Medulla oblongata (tissue), 1 donor: ENCODE measurements around the gene TYR.
"Not testable (repeated sequence)": the region's sequence is repeated elsewhere in the genome, so short reads cannot be mapped to it uniquely, and the experiment has no call there.

Experiments used
- DNase-seq: peaks from one replicate; pipeline ENCODE4 v3.0.0-alpha.2; 2015; ENCODE audit errors: extremely low spot score

TYR gene

DNA sequence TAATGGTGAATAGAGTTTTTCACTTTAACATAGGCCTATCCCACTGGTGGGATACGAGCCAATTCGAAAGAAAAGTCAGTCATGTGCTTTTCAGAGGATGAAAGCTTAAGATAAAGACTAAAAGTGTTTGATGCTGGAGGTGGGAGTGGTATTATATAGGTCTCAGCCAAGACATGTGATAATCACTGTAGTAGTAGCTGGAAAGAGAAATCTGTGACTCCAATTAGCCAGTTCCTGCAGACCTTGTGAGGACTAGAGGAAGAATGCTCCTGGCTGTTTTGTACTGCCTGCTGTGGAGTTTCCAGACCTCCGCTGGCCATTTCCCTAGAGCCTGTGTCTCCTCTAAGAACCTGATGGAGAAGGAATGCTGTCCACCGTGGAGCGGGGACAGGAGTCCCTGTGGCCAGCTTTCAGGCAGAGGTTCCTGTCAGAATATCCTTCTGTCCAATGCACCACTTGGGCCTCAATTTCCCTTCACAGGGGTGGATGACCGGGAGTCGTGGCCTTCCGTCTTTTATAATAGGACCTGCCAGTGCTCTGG lies at the start of gene TYR:
Gene TYR (plus strand): TSS at position 185 of the 541 bp plus-strand sequence. CDS start 79 bp downstream, at position 264.
- DNase-seq = no peak

DNA sequence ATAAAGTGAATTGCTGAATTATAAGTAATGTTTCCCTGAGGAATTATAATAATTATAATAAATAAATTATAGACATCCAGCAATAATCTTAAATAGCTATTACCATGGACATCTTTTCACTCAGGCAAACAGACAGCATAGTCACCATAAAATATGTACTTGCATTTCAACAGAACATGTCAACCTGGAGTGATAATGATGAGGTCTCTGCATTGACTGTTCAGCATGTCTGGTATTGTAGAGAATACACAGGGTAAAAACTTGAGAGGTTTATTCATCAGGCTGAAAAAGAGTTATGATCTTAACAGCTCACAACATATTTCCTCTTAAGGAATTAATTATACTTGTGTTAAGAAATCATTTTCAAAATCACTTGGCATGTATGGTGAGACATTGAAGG lies 41.1 kb upstream of the TYR start:
- no peak for DNase-seq

DNA sequence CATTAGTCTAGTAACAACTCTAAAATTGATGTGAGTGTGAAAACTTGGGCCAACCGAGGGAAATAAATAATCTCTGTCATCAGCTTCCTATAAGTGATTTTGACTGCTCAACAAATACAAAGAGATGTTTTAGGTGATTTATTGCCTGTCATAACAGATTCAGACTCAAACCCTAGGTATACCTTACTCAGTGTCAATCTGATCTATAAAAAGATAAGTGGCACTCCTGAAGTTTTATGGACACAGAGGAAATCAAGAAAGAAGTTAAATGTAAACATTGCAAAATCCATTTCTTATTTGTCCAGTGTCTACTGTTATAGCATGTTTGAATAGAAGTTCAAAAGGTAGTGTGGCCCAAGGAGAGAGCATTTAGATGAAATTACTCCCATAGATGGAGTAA lies 30.4 kb upstream of the TYR start:
- no peak for DNase-seq

DNA sequence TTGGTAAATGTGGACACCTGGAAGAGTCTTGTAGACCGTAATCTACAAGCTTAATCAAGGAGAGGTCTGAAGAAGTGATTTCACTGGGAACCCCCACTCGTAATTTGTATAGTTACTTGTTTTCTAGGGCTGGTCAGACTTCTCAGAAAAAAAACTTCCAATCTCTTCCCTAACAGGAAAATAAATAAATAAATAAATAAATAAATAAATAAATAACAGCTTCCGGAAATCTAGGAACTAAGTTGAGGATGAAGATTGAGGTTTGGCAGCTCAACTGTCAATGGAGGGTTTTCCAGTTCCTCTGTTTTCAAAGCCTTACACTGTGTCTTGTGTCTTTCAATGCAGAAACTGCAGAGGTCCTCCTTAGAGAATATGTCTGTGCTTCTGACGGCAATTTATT lies 17.7 kb upstream of the TYR start:
- no peak for DNase-seq

DNA sequence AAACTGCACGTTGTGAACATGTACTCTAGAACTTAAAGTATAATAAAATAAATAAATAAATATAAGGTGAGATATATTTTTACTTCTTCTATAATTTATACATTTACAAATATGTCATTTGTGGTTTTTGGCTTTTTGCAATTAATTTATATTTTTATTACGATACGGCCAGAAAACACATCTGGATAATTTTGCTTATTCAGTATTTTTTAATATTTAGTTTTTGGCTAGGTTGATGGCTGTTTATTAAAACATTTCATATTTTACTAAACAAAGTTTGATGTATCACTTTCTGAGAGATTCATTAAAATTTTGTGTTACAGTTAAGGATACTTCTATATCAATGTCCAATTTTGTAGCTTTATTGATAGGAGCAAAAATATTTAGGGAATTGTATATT lies 15.7 kb upstream of the TYR start:
- DNase-seq = no peak

DNA sequence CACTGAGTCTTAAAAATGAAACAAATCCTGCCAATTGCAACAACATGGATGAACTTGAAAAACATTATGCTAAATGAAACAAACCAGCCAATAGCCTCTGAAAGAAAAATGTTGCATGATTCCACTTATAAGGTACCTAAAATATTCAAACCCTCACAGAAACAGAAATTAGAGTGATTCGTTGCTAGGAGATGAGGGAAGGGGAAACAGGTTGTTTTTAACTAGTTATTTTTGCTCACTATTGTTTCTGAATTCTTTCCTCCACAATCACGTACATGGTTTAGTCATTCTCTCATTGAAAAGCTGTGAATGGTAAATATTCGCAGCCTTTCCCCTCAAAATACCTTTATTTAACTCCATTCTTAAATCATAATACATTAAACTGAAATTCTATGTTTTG lies 14.0 kb upstream of the TYR start:
- no peak for DNase-seq

DNA sequence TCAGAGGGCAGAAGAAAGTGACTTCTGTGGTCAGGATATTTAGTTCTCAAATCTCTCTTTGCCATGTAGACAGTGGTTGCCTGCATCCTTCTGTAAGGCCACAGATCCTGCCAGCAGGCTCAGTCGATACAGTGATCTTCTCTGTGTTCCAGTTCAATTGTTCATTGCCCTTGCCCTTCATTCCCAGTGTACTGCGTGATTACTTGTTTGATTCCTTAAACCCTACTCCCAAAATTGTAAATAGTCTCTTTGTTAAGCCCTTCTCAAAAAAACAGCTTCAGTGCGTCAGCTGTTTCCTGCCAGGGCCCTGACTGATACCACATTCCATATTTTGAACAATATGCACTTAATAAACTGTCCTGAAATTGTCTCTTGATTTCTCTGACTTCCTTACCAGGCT lies 9.3 kb upstream of the TYR start:
- peak; percentile 17 for DNase-seq

DNA sequence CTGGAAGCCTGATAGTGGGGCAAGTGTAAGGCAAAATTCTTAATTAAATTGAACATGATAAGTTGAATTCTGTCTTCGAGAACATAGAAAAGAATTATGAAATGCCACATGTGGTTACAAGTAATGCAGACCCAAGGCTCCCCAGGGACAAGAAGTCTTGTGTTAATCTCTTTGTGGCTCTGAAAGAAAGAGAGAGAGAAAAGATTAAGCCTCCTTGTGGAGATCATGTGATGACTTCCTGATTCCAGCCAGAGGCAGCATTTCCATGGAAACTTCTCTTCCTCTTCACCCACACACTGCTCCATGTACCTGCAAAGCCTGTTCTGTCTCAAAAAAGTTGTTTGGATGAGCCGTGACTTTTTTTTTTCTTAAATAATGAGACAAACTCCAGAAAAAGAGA lies 1.9 kb upstream of the TYR start:
- no peak for DNase-seq

DNA sequence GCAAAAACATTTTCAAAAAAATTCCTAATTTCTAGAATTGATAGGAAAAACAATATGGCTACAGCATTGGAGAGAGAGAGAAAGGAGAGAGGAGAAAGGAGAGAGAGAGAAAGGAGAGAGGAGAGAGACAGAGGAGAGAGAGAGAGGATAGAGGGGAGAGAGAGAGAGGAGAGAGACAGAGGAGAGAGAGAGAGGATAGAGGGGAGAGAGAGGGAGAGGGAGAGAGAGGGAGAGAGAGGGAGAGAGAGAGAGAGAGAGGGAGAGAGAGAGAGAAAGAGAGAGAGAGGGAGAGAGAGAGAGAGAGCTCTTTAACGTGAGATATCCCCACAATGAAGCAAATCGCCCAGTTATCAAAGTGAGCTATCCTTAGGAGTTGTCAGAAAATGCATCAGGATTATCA lies 737 bp upstream of the TYR start:
- no peak for DNase-seq

DNA sequence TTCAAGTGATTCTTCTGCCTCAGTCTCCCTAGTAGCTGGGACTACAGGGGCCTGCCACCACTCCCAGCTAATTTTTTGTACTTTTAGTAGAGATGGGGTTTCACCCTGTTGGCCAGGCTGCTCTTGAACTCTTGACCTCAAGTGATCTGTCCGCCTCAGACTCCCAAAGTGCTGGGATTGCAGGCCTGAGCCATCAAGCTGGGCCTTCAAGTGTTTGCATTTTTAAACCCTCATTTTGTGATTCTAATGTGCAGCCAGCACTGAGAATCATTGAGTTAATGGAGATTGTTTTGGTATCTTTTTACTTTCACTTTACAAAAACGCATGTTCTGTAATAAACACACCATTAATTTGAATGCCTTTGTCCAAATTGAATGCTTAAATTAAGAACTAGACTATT lies 3.4 kb downstream of the TYR start:
- no peak for DNase-seq

DNA sequence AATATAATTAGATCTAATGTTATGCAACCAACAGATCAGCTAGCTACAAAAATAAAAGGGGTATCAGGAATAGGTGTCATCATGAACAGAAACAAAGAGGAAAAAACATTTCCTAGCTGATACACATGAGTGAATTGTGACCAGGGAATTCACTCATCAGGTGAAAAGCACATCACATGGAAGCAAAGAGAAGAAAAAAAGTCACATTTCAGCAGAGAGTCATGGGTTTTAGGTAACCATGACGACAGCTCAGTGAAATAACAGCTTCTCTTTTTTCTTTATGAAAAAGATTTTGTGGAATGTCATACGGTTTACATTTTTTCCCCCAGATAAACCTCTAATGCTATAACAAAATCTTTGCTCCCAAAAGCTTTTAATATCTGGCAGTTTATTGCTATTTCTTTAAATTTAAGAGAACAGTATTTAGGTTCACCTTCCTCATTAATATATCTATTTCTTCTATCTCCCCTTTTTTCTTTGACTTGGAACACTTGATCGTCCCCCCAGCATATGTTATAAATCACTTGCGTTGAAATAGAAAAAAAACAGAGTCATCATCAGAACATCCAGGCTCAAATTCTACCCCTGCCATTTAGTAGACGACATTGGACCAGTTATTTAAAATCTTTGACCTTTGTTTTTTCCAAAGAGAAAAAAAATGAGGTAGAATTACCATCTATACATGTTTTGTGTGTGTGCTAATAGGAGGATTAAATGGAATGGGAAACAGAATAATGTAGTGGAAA lies 5.3 kb downstream of the TYR start:
- no peak for DNase-seq

DNA sequence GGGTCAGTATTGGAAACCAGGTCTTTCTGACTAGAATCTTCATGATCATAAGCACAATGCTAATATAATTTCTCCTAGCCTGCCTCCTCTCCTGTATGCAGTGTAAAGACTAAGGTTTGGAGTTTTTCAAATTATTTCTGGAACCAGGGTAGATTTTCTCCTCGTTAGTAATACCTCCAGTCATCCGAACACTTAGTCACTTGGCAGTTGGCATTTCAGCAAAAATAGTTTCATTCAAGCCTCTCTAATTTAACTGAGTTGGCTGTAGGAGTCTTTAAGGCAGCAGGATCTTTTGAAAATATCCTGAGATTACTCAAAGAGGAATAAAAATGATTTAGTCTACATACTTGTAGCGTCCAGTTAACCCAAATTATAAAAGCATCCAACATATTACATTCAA lies 6.3 kb downstream of the TYR start:
- no peak for DNase-seq

DNA sequence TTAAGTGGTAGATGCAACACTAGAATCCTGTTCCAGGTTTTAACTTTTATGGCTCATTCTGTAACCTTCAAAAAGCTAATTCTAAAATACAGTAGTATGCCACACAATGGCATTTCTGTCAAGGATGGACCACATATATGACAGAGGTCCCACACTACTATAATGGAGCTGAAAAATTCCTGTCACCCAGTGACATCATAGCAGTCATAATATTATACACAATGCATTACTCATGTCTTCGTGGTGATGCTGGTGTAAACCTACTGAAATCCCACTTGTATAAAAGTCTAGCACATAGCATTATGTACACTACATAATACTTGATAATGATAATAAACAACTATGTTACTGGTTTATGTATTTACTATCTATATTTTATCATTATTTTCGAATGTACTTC lies 12.1 kb downstream of the TYR start:
- no peak for DNase-seq

DNA sequence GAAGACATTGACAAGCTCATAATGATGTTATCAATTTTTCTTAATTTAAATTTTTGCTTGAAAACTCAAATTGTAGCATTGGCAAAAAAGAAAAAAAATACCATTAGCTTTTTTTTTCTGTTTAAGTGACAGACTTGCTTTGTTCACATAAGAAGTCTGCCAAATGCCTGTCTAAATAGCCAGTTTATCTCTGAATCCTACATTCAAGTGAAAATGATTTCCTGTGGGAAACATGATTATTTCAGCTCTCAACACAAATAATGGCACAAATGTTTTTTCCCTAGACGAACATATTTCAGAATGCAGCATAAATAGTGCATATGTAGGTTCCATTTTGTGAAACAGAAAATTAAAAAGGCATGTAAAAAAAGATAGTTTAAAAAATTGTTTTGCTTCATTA lies 23.5 kb downstream of the TYR start:
- DNase-seq = no peak

DNA sequence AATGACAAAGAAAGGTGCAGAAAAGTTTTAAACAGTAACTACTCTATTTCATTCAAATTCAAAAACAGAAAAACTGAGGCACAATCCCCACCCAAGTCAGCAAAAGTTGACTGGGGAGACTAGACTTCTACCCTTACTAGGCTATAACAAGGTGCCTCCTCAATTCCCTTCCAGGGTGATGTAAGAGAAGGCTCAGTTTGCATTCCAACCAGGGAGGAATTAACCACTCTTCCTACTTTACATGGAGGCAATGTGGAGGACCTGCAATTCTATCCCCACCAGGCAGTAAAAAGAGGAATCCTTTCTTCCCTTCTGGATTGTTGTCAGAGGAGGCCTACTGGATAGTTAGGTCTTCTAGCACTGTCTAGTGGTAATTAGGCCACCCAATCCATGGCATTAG lies 26.1 kb downstream of the TYR start:
- DNase-seq = no peak

DNA sequence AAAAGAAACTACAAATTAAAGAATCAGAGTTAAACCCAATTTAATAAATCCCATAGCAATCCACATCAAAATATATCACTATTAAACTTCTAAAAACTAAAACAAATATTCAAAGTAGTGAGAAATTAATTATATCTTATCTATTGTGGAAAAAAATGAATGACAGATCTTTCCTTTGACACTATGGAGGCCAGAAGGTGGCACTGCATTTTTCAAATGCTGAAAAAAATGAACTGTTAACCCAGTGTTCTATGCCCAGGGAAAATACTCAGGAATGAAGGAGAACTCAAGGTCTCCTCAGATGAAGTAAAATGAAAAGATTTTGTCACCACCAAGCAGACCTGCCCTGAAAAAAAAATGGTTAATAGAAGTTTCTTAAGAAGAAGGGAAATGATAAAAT lies 27.7 kb downstream of the TYR start:
- no peak for DNase-seq

DNA sequence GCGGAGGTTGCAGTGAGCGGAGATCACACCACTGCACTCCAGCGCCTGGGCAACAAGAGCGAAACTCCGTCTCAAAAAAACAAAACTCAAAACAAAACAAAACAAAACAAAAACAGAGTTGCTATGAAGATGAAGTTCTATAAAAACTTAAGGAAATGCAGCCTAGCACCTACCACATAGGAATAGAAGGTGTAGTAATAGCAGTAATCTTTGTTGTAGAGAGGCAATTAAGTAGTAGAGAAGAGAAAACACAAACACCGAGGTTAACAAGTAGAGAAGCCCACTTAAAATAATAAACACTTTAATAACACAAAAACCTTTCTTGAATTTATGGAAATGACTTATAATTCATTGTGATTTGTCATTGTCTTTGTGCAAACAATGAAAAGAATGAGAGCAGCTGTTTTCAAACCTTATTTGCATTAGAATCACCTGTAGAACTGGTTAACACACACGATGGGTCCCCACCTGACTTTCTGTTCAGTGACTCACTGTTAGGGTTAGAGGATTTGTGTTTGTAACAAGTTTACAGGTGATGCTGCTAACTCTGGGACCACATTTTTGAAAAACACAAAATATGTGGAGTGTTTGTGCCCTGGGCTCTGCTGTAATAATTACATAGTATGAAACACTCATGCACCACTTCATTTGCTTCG lies 43.1 kb downstream of the TYR start:
- DNase-seq = no peak

DNA sequence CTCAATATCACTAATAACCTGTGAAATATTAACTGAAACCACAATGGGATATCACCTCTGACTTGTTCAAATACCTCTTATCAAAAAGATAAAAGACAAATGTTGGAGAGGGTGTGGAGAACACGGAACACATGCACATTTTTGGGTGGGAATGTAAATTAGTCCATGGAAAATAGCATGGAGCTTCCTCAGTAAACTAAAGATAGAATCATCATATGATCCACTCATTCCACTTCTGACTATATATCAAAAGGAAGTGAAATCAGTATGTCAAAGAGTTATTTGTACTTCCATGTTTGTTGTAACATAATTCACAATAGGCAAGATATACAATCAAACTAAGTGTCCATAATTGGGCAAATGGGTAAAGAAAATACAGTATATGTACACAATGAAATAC lies 57.4 kb downstream of the TYR start:
- DNase-seq = no peak

DNA sequence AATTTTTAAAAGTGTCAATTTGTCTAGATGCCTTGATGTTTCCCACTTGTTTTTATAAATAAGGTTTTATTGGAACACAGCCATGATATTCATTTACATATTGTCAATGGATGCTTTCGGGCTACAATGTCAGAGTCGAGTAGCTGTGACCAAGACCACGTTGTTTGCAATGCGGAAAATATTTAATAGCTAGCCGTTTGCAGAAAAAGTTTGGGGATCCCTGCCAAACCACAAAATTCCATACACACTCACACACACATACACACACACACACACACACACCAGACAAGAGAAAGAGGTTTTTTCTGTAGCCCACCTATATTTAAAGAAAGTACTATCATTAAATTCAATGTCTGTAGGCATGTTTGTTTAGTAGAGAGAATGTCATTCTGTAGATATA lies 58.3 kb downstream of the TYR start:
- no peak for DNase-seq

DNA sequence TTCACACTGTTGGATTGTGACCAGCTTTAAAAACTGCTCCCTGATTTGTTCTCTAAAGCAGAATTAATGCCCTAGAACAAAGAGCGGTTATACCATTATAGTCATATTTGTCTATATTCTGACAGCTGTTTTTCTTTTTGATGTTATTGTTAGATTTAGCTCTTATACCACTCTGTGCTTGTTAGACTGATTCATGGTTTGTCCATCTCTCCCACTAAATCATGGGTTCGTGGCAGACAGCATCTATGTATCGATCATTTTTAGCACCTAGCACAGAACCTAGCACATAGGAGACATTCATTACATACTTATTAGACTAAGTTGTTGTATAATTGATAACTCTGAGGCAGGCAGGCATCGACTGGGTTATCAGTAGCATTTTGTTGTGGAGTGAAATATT lies 69.3 kb downstream of the TYR start:
- not testable (repeated sequence) for DNase-seq

DNA sequence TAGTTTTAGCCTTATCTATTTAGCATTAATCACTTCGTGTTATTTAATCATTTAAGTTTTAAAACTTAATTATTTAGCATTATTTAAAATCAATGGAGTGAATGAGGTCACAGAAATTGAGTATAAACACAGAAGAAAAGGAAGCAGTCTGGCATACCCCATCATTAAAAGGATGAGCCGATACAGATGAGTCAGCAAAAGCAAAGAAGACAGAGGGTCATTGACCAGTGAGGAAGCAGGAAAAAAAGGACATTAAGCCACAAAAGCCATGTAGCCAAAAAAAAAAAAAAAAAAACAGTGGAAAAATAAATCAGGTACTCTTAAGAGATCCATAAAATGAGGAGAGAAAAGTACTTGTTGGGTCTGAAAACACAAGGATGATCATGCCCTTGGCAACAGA lies 71.5 kb downstream of the TYR start:
- no peak for DNase-seq

DNA sequence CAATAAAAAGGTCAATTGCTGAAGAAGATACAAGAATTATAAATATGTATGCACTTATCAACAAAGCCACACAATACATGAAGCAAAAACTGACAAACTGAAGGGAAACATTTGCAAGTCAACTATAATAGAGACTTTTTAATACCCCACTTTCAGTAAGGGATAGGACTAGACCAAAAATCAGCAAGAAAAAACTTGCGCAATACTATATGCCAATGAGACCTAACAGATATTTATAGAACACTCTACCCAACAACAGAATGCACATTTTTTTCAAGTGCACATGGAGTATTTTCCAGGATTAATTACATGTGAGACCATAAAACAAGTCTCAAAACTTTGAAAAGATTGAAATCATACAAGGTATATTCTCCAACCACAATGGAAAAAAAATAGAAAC lies 83.8 kb downstream of the TYR start:
- DNase-seq = not testable (repeated sequence)

DNA sequence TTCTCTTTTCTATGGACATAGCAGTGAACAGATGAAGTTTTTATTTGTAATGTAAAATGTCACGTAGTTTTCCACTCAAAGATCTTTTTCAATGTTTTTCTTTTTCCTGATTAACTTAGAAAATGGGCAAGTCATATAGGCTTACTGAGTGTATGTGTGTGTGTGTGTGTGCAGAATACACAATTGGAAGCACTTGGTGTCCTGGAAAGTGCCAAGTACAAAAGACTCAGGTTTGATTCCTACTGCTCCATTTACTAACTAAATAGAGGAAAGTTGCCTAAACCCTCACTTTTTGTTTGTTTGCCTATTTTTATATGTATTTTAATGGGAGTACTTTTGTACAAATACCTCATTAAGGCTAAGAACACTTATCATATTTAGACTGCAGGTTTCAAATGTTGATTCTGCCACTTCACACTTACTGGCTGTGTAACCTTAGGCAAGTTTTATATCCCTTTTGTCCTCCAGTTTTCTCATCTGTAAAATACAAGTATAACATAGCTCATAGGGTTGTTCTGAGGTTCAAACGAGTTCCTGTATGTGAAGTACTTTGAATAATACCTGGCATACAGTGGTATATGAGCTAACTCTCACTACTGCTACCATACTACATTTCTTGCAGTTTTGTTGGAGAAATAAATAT lies 90.1 kb downstream of the TYR start:
- DNase-seq = no peak
